Stimulated activated CD4-positive, alpha-beta T cell treated with anti-CD3 and anti-CD28 coated beads, Interleukin-2, amount 100 ng/mL, for 4 hours (primary cell): ENCODE results near the gene TBC1D3B.
"Not testable (repeated sequence)": the region's sequence is repeated elsewhere in the genome, so short reads cannot be mapped to it uniquely, and the experiment has no call there.

Experiments
- DNase-seq: peaks from one replicate; pipeline ENCODE4 v3.0.0-alpha.2; 2020; ENCODE audit warnings: low read depth

TBC1D3B gene

DNA sequence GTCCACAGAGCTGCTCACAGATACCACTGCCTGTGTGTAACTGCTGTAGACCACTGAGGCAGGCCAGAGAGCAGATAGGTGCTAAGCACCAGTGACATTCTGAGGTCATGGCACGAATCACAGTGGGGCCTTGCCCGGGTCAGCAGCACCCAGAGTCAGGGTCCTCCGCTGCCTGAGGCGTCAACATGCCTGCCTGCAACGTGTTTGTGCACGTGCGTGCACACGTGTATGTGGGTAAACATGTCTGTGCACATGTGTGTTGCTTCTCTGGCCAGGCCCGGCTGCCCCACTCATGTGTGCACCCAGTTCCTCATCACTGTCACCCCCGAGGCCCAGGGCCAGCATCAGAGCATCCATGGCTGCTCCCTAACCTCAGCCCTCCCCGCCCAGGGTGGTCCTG is at the start of gene TBC1D3B:
TBC1D3B (minus strand) TSS at position 101 of the 400 bp plus-strand sequence. CDS start 1,586 bp downstream, outside the sequence.
- not testable (repeated sequence) for DNase-seq

DNA sequence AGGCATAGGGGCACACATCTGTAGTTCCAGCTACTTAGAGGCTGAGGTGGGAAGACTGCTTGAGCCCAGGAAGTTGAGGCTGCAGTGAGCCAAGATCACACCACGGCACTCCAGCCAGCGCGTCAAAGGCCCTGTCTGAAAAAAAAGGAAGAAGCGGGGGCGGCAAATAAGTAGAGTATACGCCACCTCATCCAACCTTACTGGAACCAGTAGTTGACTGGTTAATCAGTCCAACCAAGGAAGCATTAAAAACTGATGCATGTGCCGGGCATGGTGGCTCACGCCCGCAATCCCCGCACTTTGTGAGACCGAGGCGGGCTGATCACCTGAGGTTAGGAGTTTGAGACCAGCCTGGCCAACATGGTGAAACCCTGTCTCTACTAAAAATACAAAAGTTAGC is 46.5 kb upstream of the TBC1D3B start:
- not testable (repeated sequence) for DNase-seq

DNA sequence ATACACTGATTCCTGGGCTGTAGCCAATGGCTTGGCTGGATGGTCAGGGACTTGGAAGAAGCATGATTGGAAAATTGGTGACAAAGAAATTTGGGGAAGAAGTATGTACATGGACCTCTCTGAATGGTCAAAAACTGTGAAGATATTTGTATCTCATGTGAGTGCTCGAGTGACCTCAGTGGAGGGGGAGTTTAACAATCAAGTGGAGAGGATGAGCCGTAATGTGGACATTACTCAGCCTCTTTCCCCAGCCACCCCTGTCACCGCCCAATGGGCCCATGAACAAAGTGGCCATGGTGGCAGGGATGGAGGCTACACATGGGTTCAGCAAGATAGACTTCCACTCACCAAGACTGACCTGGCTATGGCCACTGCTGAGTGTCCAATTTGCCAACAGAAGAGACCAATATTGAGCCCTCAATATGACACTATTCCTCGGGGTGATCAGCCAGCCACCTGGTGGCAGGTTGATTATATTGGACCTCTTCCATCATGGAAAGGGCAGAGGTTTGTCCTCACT is 45.2 kb upstream of the TBC1D3B start:
- DNase-seq, result not testable (repeated sequence)

DNA sequence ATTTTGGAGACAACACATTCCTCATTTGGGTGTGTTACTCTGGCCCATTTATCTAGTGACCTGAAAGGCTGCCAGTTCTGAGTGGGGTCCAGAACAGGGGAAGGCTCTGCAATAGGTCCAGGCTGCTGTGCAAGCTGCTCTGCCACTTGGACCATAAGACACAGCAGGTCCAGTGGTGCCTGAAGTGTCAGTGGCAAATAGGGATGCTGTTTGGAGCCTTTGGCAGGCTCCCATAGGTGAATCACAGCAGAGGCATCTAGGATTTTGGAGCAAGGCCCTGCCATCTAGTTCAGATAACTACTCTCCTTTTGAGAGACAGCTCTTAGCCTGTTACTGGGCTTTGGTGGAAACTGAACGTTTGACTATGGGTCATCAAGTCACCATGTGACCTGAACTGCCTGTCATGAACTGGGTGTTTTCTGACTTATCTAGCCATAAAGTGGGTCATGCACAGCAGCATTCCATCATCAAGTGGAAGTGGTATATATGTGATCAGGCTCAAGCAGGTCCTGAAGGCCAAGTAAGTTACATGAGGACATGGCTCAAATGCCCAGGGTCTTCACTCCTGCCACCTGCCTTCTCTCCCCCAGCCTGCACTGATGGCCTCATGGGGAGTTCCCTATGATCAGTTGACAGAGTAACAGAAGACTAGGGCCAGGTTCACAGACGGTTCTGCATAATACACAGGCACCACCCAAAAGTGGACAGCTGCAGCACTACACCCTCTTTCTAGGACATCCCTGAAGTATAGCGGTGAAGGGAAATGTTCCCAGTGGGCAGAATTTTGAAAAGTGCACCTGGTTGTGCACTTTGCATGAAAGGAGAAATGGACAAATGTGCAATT is 44.5 kb upstream of the TBC1D3B start:
- DNase-seq, result not testable (repeated sequence)

DNA sequence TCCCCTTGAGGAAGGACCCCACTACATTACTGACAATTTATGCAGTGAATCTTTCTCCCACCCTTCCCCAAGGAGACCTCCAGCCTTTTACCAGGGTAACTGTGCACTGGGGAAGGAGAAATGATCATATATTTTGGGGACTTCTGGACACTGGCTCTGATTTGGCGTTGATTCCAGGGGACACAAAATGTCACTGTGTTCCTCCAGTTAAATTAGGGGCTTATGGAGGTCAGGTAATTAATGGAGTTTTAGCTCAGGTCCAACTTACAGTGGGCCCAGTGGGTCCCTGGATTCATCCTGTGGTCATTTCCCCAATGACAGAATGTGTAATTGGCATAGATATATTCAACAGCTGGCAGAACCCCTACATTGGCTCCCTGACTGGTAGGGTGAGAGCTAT is 43.1 kb upstream of the TBC1D3B start:
- not testable (repeated sequence) for DNase-seq

DNA sequence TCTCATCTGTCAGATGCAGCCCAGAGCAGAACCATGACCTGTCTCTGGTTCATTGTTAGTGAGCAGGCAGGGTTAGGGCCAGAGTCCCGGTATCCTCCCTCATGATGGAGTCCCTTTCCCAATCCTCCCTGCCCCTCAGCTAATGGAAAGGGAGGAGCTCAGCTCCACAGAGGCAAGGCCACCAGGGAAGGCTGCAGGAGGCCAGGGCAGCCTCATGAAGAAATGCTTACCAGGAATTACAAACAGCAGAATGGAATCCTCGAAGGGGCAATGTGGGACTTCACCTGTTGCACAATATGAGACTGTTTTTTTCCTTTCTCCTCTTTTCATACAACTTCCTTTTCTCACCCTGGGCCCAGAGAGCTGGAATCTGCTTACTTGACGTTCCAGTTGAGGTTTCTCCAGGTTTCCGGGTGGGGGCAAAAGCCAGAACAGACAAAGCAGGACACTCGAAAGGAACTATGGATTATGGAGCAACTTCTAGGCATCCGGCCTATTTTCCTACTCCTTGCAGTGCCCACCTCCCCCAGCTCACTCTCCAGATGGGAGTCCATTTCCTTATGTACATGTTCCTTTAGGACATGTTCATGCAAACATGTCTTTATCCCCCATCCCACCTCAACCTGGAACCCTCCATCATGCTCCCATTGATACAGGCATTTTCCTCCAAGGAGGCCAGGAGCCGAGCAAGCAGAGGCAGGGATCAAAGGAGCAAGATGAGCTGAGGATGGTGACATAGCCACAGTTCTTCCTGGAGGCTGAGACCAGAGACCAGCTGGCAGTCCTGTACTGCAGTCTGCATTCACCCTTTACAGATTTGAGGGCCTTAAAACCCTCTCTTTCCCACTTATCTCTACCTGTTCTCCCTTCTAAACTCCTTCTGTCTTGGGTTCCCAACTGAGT is 39.2 kb upstream of the TBC1D3B start:
- DNase-seq, result not testable (repeated sequence)

DNA sequence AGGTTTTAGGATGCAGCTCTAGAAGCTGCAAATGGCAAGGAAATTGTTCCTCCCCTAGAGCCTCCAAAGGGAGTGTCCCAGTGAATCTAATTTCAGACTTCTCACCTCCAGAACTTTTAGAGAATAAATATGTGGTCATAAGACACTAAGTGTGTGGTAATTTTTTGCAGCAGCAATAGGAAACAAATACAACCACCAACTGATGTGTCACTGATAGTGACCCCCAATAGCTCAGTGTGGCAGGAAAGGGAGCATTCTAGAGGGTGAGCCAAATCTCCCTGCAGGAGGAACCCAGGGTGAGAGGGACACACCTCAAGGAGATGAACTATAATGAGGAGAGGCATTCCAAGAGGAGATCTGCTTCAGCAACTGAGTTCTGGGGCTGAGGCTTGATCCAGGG is 38.5 kb upstream of the TBC1D3B start:
- DNase-seq, result no peak

DNA sequence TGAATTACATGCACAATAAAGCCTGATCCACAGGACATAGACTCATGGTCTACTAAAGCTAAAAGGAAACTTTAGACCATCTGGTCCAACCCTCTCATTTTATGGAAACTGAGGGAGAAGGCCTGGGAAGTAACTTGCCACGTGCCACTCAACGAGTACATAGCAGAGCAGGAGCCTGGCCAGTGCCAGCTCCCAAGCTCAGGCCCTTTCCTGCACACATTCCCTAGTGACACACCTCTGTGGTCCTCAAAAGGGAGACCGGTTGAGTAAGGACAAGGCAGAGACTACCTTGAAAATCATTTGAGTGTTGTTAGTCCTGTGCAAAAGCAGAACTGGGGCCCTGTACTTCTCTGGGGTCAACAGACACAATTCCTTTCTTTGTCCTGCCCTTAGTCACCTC is 37.3 kb upstream of the TBC1D3B start:
- no peak for DNase-seq

DNA sequence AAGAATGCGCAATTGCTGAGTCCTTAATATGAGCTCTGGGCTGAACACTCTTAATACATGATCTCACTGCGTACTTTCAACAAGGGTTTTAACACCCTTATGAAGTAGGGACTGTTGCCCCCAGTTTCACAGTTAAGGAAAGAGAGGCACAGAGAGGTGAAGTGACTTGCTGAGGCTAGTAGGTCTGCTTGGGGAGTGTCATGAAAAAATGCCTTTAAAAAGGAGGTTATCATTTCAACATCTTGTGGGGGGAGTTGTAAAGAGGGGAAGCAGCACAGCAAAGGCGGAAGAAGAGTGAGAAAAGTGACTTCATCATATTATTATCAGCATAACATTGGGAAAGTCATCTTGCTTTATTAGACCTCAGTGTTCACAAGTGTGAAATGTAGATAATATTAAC is 36.5 kb upstream of the TBC1D3B start:
- no peak for DNase-seq

DNA sequence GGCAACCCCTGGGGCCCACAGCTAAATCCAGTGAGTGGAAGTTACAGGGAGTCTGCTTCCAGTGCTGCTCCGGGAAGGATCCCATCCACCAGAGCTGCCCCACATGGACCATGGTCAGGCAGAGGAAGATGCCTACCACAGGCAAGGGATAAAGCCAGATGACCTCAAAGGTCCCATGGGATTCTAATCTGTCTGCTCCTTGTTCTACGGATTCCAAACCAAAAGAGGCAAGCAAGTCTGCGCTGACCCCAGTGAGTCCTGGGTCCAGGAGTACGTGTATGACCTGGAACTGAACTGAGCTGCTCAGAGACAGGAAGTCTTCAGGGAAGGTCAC is 35.8 kb upstream of the TBC1D3B start:
- DNase-seq, result no peak

DNA sequence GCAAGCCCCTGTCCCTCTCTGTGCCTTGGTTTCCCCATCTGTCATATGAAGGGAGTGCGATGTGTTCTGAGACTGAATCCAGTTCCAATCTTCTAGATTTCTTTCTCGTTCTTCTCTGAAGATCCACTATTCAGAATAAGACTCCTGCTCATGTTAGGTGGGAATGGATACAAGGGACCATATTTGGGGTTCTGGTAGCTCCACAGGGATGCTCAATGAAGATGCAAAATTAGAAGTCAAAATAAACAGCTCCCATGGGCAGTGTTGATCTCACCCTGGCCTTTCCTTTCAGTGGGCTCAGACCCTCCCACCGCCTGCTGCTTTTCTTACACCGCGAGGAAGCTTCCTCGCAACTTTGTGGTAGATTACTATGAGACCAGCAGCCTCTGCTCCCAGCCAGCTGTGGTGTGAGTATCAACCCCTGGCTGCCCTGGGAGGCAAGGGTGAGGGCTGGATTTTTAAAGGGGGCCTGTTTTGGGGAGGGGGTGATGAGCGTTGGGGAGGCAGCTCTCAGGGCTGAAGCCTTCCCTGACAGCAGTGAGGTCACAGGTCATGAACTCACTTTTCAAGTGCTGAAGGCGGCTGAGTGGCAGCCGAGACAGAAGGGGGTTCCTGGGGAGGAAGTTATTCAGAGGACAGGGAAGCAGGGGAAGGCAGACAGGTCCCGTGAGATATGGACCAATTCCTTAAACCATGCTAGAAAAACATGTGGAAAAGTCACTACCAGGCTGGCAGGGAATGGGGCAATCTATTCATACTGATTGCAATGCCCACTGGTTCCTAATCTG is 35.2 kb upstream of the TBC1D3B start:
- not testable (repeated sequence) for DNase-seq

DNA sequence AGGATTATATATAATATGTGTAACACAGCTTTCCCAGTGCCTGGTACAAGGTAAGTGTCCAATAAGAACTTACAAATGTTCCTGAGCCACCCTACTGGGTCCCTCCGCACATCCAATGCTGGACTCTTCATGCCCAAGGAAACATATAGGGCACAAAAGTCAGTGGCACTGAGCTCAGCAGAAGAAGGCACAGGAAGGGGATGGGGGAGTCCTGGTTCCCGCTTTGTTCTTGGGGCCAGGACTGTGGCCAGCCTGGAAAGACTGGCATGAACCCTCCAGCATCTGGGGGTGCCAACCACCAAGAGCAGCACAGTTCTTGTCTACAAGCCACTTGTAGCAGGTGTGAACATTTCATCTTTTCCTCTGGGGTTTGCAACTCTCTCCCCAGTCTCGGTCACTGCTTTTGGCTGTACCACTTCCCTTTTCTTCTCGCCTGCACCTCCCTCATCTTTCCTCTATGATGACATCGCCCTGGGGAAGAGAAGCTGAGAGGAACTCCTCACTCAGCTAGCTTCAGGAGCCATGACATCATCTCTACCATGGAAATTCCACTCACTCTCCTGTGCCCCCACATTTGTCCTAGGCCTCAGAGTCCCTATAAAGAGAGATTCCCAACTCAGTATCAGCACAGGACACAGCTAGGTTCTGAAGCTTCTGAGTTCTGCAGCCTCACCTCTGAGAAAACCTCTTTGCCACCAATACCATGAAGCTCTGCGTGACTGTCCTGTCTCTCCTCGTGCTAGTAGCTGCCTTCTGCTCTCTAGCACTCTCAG is 34.2 kb upstream of the TBC1D3B start, which contains the start of gene CCL4L2:
CCL4L2 (plus strand) TSS at position 625 of the 773 bp plus-strand sequence.
- not testable (repeated sequence) for DNase-seq

DNA sequence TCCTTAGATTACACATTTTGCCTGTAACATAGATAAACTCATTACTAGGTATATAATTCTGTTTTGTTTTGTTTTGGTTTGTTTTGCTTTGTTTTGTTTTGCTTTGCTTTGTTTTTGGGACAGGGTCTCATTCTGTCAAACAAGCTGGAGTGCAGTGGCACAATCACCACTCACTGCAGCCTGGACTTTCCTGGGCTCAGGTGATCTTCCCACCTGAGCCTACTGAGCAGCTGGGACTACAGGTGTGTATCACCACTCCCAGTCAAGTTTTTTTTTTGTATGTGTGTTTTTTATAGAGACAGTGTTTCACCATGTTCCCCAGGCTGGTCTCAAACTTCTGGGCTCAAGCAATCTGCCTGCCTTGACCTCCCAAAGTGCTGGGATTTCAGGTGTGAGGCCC is 33.1 kb upstream of the TBC1D3B start:
- no peak for DNase-seq

DNA sequence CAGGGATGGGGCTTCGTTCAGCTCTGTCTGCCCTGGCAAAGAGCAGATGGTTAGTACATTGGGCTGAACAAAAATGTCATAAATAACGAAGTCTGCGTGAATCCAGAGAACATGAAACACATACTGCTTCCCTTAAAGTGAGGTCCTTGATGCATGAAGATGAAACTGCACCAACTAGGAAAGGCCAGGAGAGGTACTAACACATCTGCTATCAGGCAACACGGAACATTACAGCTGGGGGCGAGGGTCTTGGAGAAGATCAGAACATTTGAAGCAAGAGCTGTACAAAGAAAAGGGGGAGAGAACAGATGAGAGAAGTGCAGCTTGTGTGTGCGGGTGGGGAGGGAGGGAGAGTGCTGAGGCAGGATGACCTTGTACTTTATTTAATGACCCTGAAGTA is 30.9 kb upstream of the TBC1D3B start:
- not testable (repeated sequence) for DNase-seq

DNA sequence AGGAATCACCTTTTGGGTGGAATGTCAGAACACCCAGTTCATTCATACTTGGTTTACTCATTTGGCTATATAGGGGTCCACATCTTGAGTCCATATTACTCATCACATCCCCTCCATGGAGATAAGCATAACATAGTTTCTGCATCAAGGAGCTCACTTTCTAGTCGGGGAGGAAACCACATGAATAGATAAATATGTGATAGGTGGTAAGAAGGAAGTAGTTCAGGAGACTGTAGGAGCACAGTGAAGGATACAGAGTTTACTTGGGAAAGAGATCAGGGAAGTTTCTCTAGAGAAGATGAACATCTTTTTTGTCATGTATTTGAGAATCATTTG is 30.0 kb upstream of the TBC1D3B start:
- not testable (repeated sequence) for DNase-seq

DNA sequence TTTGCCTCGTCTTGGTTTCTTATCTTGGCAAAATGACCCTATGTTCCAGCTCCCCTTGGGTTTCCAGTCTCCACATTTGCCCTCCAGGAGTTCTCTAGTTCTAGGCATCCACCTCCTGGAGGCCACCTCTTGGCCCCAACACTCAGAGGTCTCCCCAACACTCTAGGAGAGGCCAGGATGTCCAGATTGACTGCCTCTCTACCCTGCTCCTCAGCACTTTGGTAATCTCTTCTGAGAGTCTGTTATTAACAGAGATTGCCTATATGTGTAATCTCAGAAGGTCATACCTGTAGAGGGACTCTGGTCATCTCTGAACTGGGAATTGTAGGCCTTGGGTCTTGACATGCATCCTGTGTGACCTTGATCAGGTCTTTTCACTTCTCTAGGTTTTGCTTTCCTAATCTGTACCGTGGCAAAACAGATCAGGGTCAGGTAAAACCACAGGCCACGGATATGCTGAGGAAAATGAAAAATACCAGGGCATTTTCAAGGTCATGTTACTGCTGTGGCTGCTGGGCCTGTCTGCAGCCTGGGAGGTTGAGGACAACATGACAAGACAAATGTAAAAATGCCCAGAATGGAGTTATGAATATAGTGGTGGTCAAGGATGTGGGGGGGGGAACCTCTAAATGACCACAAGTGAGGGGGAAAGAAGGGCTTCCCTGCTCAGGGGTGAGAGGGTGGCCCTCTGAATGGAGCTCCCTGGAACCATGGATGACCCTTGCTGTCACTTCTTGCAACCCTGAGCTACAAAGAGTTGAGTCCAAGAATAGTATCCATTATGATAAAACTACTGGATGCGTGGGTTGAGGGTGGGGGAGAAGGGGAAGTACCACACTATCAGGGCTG is 29.4 kb upstream of the TBC1D3B start:
- DNase-seq, result no peak

DNA sequence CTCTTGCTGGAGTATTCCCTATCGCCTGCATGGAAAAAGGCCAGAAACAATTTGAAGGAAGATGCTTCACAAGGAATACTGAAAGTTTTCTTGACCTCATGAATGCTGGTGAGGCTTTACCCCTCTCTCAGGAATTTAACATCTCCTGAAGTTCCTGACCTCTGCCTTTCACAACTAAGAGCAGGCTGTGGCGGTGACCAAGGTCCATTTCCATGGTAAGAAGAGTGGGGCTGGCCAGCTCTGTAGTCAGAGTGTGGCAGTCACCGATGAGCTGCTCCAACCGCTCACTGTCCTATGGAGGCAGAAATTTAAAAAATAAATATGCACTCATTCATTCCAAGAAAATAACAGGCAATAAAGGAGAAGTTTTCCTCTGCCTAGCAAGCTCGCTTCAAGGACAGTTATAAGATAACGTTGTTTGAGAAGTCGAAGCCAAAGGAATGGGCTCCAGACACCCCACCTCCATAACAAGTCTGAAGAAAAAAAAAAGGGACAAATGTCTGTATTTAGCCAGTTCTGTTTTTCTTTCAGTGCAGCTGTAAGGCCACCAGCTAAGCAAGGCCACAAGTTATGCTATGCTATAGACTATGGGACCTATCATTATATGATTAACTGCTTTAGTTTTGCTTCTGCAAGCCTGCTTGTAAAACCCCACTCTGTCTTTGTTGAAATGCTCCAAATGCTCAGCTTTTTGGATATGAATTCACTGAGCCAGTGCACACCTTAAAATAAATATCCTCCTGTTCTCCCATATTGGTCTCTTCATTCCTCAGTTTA is 28.5 kb upstream of the TBC1D3B start:
- no peak for DNase-seq

DNA sequence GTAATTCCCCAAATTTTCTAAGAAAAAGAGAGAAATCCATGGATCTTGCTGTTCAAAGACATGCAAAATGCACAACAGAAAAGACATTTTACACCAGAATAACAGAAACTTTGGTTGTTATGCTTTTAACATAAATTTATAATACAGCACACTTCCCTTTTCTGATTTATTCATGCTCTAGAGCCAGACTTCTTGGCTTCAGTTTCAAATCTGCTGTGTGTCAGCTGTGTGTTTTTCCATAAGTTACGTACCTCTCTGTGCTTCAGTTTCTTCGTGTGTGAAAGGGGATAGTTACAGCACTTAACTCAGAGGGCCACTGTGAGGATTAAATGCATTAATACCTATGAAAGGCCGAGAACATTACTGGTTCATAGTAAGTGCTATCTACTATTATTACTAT is 26.9 kb upstream of the TBC1D3B start:
- no peak for DNase-seq

DNA sequence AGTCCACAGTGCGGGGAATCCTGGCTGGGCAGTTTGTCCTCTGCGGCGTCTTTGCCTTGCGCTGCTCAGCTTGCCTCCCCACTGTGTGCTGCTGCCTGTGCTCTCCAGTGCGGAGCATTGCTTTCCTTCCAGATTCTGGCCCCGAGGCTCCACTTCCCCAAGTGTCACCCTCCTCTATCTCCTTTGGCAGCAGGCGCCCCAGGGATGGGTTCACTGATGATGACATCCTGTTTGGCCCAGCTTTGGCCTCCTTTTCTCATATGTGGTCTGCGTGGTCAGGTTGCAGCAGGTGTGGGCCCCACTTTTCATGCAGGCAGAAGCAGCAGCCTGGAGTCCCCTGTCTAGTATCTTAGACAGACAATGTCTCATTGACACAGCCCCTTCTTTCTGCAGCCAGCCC is 25.1 kb upstream of the TBC1D3B start:
- DNase-seq, result not testable (repeated sequence)
